Measurements from ENCODE around the gene DOCK2. TPM values are rescaled to one million over a fixed set of nuclear protein-coding genes. Genes with fewer than 3 reads are reported as not detected.

DOCK2 gene
- total and polyA plus RNA-seq, 3 donors from 2014 or later, result 6.8 to 8.9 (median 7.3) TPM

- no peak overlapping the region for H3K27ac ChIP-seq
- no peaks in the 10 kb centered on the region for H3K36me3 ChIP-seq (ENCODE audit: low read depth, missing control alignments)
- no peaks in the 10 kb centered on the region for H3K27me3 ChIP-seq
- H3K9me3 ChIP-seq, result no peaks in the 10 kb centered on the region
- intact Hi-C loops (cut with DNase I; ENCODE audit: low total_unique reads), result no loop called here
- H3K4me1 ChIP-seq, result no peaks in the 10 kb centered on the region
- 58 to 68% methylated on average over 5 of the region's 5 CpGs for WGBS, 2 donors
- DNase-seq, result peak; percentile 18
- no peak overlapping the region for H3K4me3 ChIP-seq
- TF ChIP-seq CTCF (IDR thresholded peaks at IDR 0.05) (no peak), POLR2A (IDR thresholded peaks at IDR 0.05) (no peak)
Measured at GRCh38 chr5:169873642-169874041, 236.6 kb downstream of the DOCK2 start.

- no peaks in the 10 kb centered on the region for H3K9me3 ChIP-seq
- TF ChIP-seq CTCF (IDR thresholded peaks at IDR 0.05), result no peak
- TF ChIP-seq POLR2A (IDR thresholded peaks at IDR 0.05), result no peak
- no peak overlapping the region for H3K27ac ChIP-seq
- no peak overlapping the region for H3K4me3 ChIP-seq
- no peak for DNase-seq
- no peaks in the 10 kb centered on the region for H3K36me3 ChIP-seq (ENCODE audit: low read depth, missing control alignments)
- no peaks in the 10 kb centered on the region for H3K4me1 ChIP-seq
- 81 to 84% methylated on average over 4 of the region's 4 CpGs for WGBS, 2 donors
- intact Hi-C loops (cut with DNase I; ENCODE audit: low total_unique reads), result no loop called here
- H3K27me3 ChIP-seq, result no peaks in the 10 kb centered on the region
Measured at GRCh38 chr5:169874621-169875020, 237.5 kb downstream of the DOCK2 start.

GRCh38 chr5:169875091-169875728, 238.1 kb downstream of the DOCK2 start:
- H3K4me3 ChIP-seq, result no peak overlapping the region
- no peaks in the 10 kb centered on the region for H3K36me3 ChIP-seq (ENCODE audit: low read depth, missing control alignments)
- no peaks in the 10 kb centered on the region for H3K27me3 ChIP-seq
- WGBS, 2 donors, result 86 to 90% methylated on average over 8 of the region's 8 CpGs
- H3K4me1 ChIP-seq, result no peaks in the 10 kb centered on the region
- no peaks in the 10 kb centered on the region for H3K9me3 ChIP-seq
- no peak for DNase-seq
- no peak overlapping the region for H3K27ac ChIP-seq
- TF ChIP-seq CTCF (IDR thresholded peaks at IDR 0.05), result no peak
- TF ChIP-seq POLR2A (IDR thresholded peaks at IDR 0.05), result no peak
- intact Hi-C loops (cut with DNase I; ENCODE audit: low total_unique reads), result no loop called here

GRCh38 chr5:169875731-169876130, 238.7 kb downstream of the DOCK2 start:
- H3K27me3 ChIP-seq, result no peaks in the 10 kb centered on the region
- no peak overlapping the region for H3K27ac ChIP-seq
- no peak for DNase-seq
- intact Hi-C loops (cut with DNase I; ENCODE audit: low total_unique reads), result no loop called here
- no peaks in the 10 kb centered on the region for H3K4me1 ChIP-seq
- H3K9me3 ChIP-seq, result no peaks in the 10 kb centered on the region
- 78 to 84% methylated on average over 4 of the region's 4 CpGs for WGBS, 2 donors
- no peak for TF ChIP-seq POLR2A (IDR thresholded peaks at IDR 0.05)
- TF ChIP-seq CTCF (IDR thresholded peaks at IDR 0.05), result no peak
- H3K36me3 ChIP-seq (ENCODE audit: low read depth, missing control alignments), result no peaks in the 10 kb centered on the region
- H3K4me3 ChIP-seq, result no peak overlapping the region

GRCh38 chr5:169876386-169876785, 239.3 kb downstream of the DOCK2 start:
- intact Hi-C loops (cut with DNase I; ENCODE audit: low total_unique reads), result no loop called here
- WGBS, 2 donors, result 90 to 92% methylated on average over 1 of the region's 1 CpG
- no peak overlapping the region for H3K27ac ChIP-seq
- no peaks in the 10 kb centered on the region for H3K27me3 ChIP-seq
- no peak for TF ChIP-seq POLR2A (IDR thresholded peaks at IDR 0.05)
- no peak for TF ChIP-seq CTCF (IDR thresholded peaks at IDR 0.05)
- H3K4me3 ChIP-seq, result no peak overlapping the region
- no peak for DNase-seq
- no peaks in the 10 kb centered on the region for H3K4me1 ChIP-seq
- no peaks in the 10 kb centered on the region for H3K9me3 ChIP-seq
- no peaks in the 10 kb centered on the region for H3K36me3 ChIP-seq (ENCODE audit: low read depth, missing control alignments)
